Stimulated activated naive CD8-positive, alpha-beta T cell treated with anti-CD3 and anti-CD28 coated beads, Interleukin-15, Interleukin-2, amounts not matched to agents 100 U/mL and 50 U/mL, for 24 hours (primary cell): ENCODE measurements around the gene DIAPH3.

Source experiments
- ATAC-seq: fragments of 150-1000 bp; cut with Tn5 transposase; one replicate; pipeline ENCODE4 v1.10.0; 2021
- DNase-seq: peaks from one replicate; pipeline ENCODE4 v3.0.0; 2021

The DIAPH3 gene

GRCh38 chr13:59950266-59950665, 213.5 kb downstream of the DIAPH3 start:
- no peak for ATAC-seq
- no peak for DNase-seq

DNA sequence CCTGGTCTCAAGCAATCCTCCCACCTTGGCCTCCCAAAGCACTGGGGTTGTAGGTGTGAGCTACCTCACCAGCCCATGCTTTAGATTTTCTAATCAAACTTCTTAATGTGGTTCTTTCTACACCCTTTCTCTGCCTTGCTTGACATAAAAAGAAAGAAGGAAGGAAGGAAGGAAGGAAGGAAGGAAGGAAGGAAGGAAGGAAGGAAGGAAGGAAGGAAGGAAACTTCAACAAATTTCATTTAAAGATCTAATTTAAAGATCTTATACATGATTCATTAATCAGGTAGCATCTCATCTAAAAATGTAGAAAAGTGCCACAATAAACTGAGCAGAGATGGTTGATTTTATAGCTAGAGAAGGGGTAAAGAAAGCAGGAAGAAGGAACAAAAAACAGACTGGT, 215.0 kb downstream of the DIAPH3 start:
- ATAC-seq (no peak), DNase-seq (no peak)

- DNase-seq = no peak
Observed at GRCh38 chr13:59946944-59947343, 216.8 kb downstream of the DIAPH3 start.

GRCh38 chr13:59931621-59932020, 232.1 kb downstream of the DIAPH3 start:
- no peak for ATAC-seq

More at GRCh38 chr13:59946944-59947343, 216.8 kb downstream of the DIAPH3 start:
- no peak for ATAC-seq

GRCh38 chr13:59924256-59924655, 239.5 kb downstream of the DIAPH3 start:
- DNase-seq = no peak
- ATAC-seq = no peak

More at GRCh38 chr13:59931621-59932020, 232.1 kb downstream of the DIAPH3 start:
- no peak for DNase-seq

DNA sequence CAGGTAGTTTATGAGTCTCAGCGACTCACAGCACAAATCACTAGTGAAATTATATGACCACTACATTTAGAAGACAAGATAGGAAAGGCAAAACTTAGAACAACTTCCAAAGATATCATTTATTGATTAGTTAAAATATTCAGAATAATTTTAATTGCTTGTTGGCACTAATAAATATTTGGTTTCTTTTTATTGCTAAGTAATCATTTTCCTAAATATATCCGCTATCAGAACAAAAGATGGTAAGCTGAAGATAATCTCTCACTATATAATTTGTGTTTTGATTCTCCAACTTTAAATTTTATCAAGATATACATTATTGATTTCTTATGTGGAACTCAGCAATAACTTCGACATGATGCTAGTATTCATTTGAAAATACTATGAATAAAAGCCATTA, 248.5 kb downstream of the DIAPH3 start:
- ATAC-seq (no peak), DNase-seq (no peak)

GRCh38 chr13:59914556-59914955, 249.2 kb downstream of the DIAPH3 start:
- ATAC-seq = no peak
- no peak for DNase-seq

GRCh38 chr13:59906413-59907049, 257.2 kb downstream of the DIAPH3 start:
- no peak for DNase-seq
- no peak for ATAC-seq

DNA sequence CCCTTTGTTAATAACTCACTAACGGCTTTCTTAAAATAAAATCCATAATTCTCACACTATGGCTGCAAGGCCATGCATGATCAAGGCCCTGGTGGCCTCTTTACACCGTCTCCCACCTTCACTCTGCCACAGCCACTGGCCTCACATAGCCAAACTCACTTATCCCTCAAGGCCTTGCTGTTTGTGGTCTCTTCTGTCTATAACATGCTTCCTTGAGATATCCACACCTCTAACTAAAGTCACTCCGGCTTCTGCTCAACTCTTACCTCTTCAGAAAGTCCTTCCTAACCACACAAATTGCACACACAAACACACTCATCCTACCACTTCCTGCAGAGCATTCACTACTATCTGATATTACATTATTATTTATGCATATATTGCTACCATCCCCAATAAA, 262.5 kb downstream of the DIAPH3 start:
- DNase-seq = no peak
- no peak for ATAC-seq

DNA sequence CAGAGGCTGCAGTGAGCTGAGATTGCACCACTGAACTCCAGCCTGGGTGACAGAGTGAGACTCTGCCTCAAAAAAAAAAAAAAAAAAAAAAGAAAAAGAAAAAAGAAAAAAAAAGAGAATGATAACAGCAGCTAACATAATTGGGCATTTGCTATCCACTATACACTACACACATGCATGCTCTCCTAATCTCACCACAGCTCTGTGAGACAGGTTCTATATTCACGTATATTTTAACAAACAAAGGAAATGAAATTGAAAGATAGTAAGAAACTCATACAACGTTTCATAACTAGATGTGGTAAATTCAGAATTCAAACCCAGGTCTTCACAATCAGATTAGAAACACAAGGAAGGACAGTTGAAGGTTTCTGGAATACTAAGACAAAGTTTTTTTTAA, 265.7 kb downstream of the DIAPH3 start:
- DNase-seq (no peak), ATAC-seq (no peak)

DNA sequence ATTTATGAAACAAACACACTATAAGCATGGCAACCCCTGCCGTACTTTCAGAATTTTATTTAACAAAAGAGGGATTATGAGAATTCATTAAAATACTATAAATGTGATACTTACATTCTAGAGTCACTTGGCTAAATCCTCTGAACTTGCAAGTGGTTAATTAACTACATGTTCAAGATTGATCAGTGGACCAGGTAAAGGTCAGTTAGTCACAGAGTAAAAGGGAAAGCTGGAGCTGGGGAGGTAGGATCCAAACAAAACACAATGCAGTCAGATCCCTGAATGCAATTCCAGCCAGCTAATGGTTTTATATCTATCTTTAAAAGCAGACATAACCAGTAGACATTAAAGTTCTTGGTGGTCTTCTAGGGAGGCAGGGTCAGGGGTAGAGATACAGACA, 270.5 kb downstream of the DIAPH3 start:
- DNase-seq (no peak), ATAC-seq (no peak)

DNA sequence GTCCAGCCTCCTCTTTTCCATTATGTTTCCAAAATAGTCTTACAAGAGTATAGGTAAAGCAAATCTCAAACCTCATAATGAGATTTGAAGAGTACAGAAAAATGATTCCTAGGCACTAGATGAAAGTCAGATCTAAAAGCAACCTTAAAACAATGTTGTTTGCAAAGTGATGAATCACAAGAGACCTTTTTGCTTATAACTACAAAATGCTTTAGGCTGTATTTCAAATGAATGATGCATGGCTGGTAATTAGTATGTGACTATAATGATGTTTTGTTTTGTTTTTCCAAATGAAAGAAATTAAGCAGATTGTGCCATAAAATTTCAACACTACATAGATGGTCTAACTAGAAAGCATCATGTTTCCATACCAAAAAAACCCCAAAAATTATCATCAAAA, 272.7 kb downstream of the DIAPH3 start:
- ATAC-seq (no peak), DNase-seq (no peak)

DNA sequence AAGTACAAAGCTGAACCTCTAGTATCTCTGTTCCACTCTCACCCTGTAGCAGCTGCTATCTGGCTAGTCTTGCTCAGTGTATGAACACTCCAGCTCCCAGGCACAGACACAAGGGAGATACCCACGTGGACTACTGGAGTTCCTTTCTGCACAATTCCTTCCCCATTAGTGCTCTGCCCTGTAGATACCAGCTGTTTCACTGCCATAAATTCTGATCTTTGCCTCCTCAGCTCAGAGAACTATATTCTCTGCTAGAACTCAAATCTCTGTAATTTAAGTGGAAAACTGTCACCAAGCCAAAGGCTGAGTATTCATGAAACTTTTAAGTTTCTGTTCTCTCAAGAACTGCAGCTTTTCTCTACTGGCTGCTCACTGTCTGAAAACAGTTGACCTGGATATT, 273.7 kb downstream of the DIAPH3 start:
- ATAC-seq (no peak), DNase-seq (no peak)

GRCh38 chr13:59888408-59888807, 275.3 kb downstream of the DIAPH3 start:
- ATAC-seq (no peak), DNase-seq (no peak)

DNA sequence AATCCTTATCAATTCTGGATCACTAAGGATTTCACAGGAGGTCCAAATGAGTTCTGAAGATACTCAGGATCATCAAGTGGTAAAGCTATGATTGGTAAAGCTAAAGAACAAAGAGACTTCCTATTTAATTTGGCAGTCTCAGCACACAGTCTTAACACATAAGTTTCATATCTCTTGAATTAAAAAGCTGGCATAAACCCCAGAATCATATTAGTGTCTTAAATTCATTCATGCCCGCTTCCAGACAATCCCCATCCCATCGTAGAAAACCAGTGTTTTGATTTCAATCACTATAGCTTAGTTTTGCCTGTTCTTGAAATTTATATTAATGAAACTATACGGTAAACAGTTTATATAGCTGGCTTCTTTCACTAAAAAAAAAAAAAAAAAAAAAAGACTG, 278.7 kb downstream of the DIAPH3 start:
- ATAC-seq = no peak
- DNase-seq = no peak

- DNase-seq = no peak
- ATAC-seq = no peak
Observed at GRCh38 chr13:59883885-59884284, 279.8 kb downstream of the DIAPH3 start.

DNA sequence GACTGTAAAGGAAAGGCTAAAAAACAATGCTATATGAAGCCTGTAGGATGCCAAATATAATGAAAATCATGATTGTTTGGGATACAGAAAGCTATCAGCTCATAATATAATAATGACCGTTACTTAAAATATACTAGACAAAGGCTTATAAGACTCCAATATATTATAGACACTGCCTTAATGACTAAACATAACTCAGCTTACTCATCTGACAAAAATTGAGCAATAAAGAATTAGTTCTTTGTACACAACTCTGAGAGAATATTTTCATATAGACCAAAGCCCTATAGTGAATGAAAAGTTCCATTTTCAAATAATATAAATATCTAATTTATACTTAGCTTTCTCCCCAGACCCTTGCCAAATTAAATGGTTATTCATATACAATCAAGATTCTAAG, 283.3 kb downstream of the DIAPH3 start:
- DNase-seq (no peak), ATAC-seq (no peak)

DNA sequence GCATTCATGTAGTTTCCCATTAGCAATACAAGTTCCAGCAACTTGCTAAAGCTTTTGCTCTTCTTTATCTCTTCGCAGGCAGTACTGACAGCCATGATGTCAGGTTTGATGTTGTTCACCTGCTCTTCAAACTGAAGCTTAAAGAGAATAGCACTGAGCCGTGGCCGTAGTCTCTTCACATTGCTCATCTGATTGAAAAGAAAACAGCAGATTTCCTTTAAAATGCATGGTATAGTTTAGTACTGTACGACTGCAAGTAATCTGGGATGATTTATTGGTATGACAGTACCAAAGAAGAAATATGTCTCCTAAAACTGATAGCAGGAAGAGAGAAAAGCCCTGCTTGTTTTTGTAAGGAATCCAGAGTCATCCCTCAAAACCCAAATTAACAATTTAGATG, 284.4 kb downstream of the DIAPH3 start:
- DNase-seq = no peak
- ATAC-seq = no peak

DNA sequence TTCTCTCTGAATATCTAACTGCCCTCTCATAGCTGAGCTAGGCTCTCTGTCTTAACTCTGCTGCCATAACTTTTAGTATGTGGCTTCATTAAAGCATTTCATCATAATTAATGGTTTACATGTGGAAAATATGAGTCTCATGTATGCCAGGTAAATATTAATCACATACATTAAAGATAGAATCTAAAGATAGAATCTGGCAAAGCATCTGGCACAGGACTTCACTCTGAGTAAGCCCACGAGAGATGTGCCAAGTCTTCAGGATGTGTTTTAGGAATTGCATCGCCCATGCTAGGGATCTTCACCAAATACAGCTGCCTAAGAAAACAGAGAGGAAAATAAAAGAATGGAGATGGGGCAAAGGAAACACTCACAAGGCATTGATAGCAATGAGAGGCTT, 285.8 kb downstream of the DIAPH3 start:
- DNase-seq (no peak), ATAC-seq (no peak)

- DNase-seq = no peak
- ATAC-seq = no peak
Observed at GRCh38 chr13:59874973-59875372, 288.8 kb downstream of the DIAPH3 start.

DNA sequence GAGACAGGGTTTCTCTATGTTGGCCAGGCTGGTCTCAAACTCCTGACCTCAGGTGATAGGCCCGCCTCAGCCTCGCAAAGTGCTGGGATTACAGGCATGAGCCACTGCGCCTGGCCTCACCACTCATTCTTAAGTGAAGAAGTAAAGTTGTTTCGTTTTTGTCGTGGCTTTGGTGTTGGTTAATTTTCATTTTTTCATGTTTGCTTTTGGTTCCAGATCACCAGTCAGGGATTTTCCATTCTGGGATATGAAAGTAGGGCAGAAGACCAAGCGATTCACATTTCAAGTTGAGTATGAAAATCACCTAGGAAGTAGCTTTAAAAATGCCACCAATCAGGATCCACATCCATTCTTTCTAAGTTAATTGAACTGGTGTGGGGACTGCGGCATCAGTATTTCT, 289.9 kb downstream of the DIAPH3 start:
- no peak for DNase-seq
- ATAC-seq = no peak

DNA sequence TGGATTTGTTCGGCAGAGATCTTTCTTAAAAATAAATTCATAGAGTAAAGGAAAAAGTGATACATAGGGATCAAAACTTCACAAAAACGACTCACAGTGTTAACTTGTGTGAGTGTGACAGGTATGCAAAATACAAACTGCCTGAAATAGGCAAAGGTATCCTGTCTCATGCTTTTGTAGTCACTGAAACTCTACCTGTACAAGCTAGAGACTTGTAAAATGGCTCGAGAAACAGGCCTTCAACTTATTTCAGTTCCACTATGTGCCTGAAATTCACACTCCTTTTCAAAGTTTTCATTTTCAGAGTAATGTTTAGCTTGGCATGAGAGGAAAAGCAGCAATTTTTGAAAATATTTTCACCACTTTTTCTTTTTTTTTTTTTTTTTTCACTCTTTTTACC, 290.4 kb downstream of the DIAPH3 start:
- DNase-seq (no peak), ATAC-seq (no peak)

GRCh38 chr13:59867867-59868266, 295.9 kb downstream of the DIAPH3 start:
- ATAC-seq (no peak), DNase-seq (no peak)

GRCh38 chr13:59865398-59865797, 298.3 kb downstream of the DIAPH3 start:
- no peak for ATAC-seq
- DNase-seq = no peak

- no peak for DNase-seq
Observed at GRCh38 chr13:59863621-59864020, 300.1 kb downstream of the DIAPH3 start.

More at GRCh38 chr13:59863621-59864020, 300.1 kb downstream of the DIAPH3 start:
- ATAC-seq = no peak
